IMR-90 (cell line): Measurements from ENCODE around the gene CADM2. TPM values are rescaled to one million over a fixed set of nuclear protein-coding genes. Genes with fewer than 3 reads are reported as not detected.

Source experiments
- ATAC-seq: fragments of 200-7000 bp; cut with Tn5 transposase; 2 replicates; pipeline ENCODE4 v1.9.1; 2020; ENCODE audit warnings: low read depth, mild to moderate bottlenecking, moderate library complexity
- BruUV-seq: library from RNA; stranded (reverse); fragments of 400-500 nt; replicated peaks from 2 replicates; lab custom pipeline; 2021; lab: Mats Ljungman, UMichigan
- CTCF ChIA-PET: fragments of 300-600 bp; formaldehyde crosslinking; extraction: SDS; loops from one replicate; lab custom pipeline; 2021; ENCODE audit warnings: antibody characterized with exemption; lab: Yijun Ruan, JAX
- POLR2A ChIA-PET: fragments of 300-600 bp; sonication (Branson Sonifier 250); formaldehyde crosslinking; loops from one replicate; lab custom pipeline; 2022; ENCODE audit warnings: antibody characterized with exemption; ENCODE audit not compliant: unreplicated experiment; lab: Charles Lee
- DNase-seq: peaks from one replicate; pipeline ENCODE4 v3.0.0; 2013
- H2AFZ ChIP-seq: replicated peaks from 2 replicates; pipeline ENCODE3; 2013; ENCODE audit warnings: low read length, mild to moderate bottlenecking; ENCODE audit not compliant: poor library complexity
- H2AK5ac ChIP-seq: 2 replicates; pipeline ENCODE4 v1.6.1; 2013; ENCODE audit warnings: low read depth, low read length, inconsistent platforms
- H2AK9ac ChIP-seq: replicated peaks from 2 replicates; pipeline ENCODE3; 2013; ENCODE audit warnings: mild to moderate bottlenecking, low read depth, low read length, moderate library complexity; ENCODE audit not compliant: poor library complexity
- H2BK120ac ChIP-seq: 2 replicates; pipeline ENCODE4 v1.6.1; 2013; ENCODE audit warnings: low read depth, low read length, inconsistent platforms
- H2BK15ac ChIP-seq: 3 replicates; pipeline ENCODE4 v1.6.1; 2013; ENCODE audit warnings: low read depth, low read length, inconsistent platforms
- H2BK20ac ChIP-seq: 2 replicates; pipeline ENCODE4 v1.6.1; 2013; ENCODE audit warnings: low read depth, mild to moderate bottlenecking, inconsistent platforms, low read length, moderate library complexity
- H2BK5ac ChIP-seq: 2 replicates; pipeline ENCODE4 v1.6.1; 2013; ENCODE audit warnings: mild to moderate bottlenecking, low read depth, low read length, inconsistent platforms; ENCODE audit not compliant: poor library complexity, severe bottlenecking
- H3K14ac ChIP-seq: replicated peaks from 2 replicates; pipeline ENCODE4 v1.6.1; 2013; ENCODE audit warnings: low read depth, low read length, inconsistent platforms
- H3K18ac ChIP-seq: 2 replicates; pipeline ENCODE4 v1.6.1; 2013; ENCODE audit warnings: low read depth, low read length, control low read depth
- H3K23ac ChIP-seq: 2 replicates; pipeline ENCODE4 v1.6.1; 2013; ENCODE audit warnings: low read depth, low read length, inconsistent platforms
- H3K27ac ChIP-seq: 2 replicates; pipeline ENCODE4 v1.5.1; 2013; ENCODE audit warnings: mild to moderate bottlenecking, control low read depth, low read length; ENCODE audit not compliant: insufficient read depth
- H3K27me3 ChIP-seq: 2 replicates; pipeline ENCODE4 v1.6.1; 2013; ENCODE audit warnings: low read length; ENCODE audit not compliant: control insufficient read depth, insufficient read depth
- H3K36me3 ChIP-seq: 2 replicates; pipeline ENCODE4 v1.6.1; 2013; ENCODE audit warnings: low read length, mixed read lengths; ENCODE audit not compliant: control insufficient read depth, insufficient read depth
- H3K4ac ChIP-seq: 2 replicates; pipeline ENCODE4 v1.6.1; 2013; ENCODE audit warnings: low read depth, low read length, inconsistent platforms
- H3K4me1 ChIP-seq: 2 replicates; pipeline ENCODE4 v1.6.1; 2013; ENCODE audit warnings: low read length, mixed read lengths; ENCODE audit not compliant: control insufficient read depth, insufficient read depth
- H3K4me2 ChIP-seq: 2 replicates; pipeline ENCODE4 v1.6.1; 2013; ENCODE audit warnings: low read depth, mild to moderate bottlenecking, control low read depth, low read length, moderate library complexity
- H3K4me3 ChIP-seq: 2 replicates; pipeline ENCODE4 v1.5.1; 2013; ENCODE audit warnings: low read depth, mild to moderate bottlenecking, control low read depth, low read length, moderate library complexity; ENCODE audit not compliant: insufficient read depth
- H3K56ac ChIP-seq: 2 replicates; pipeline ENCODE4 v1.6.1; 2013; ENCODE audit warnings: low read length, inconsistent platforms; ENCODE audit not compliant: insufficient read depth; ENCODE audit errors: extremely low read depth
- H3K79me1 ChIP-seq, 2 experiments: 2 replicates each; pipeline ENCODE4 v1.6.1; 2013; ENCODE audit warnings: low read length in 2 of 2, inconsistent platforms in 1 of 2, low read depth in 1 of 2
- H3K9ac ChIP-seq: 2 replicates; pipeline ENCODE4 v1.6.1; 2013; ENCODE audit warnings: low read depth, low read length, control low read depth
- H3K9me1 ChIP-seq: 2 replicates; pipeline ENCODE4 v1.6.1; 2013; ENCODE audit warnings: low read length, inconsistent platforms; ENCODE audit not compliant: insufficient read depth
- H3K9me3 ChIP-seq: 2 replicates; pipeline ENCODE4 v1.6.1; 2013; ENCODE audit warnings: low read length; ENCODE audit not compliant: control insufficient read depth, insufficient read depth
- H4K20me1 ChIP-seq: 2 replicates; pipeline ENCODE4 v1.6.1; 2013; ENCODE audit warnings: low read length, inconsistent platforms; ENCODE audit not compliant: insufficient read depth
- H4K5ac ChIP-seq: 2 replicates; pipeline ENCODE4 v1.6.1; 2013; ENCODE audit warnings: mild to moderate bottlenecking, low read depth, low read length, control low read depth
- H4K8ac ChIP-seq, 2 experiments: 2 replicates each; pipeline ENCODE4 v1.6.1; 2013; ENCODE audit warnings: low read depth in 2 of 2, low read length in 2 of 2, control low read depth in 1 of 2, inconsistent platforms in 1 of 2
- H4K91ac ChIP-seq: 2 replicates; pipeline ENCODE4 v1.6.1; 2013; ENCODE audit warnings: low read depth, low read length, inconsistent platforms; ENCODE audit not compliant: insufficient read depth
- BHLHE40 ChIP-seq: fragments of 150-350 bp; IDR thresholded peaks from 2 replicates; pipeline ENCODE4 v1.6.1; 2016; ENCODE audit warnings: mild to moderate bottlenecking, low read depth, low read length
- CEBPB ChIP-seq: IDR thresholded peaks from 2 replicates; pipeline ENCODE4 v1.6.1; 2012; ENCODE audit warnings: low read depth, low read length, improper control_type of control experiment
- CHD1 ChIP-seq: IDR thresholded peaks from 2 replicates; pipeline ENCODE4 v1.6.1; 2012; ENCODE audit warnings: low read depth, low read length, improper control_type of control experiment
- FOS ChIP-seq: fragments of 150-350 bp; IDR thresholded peaks from 2 replicates; pipeline ENCODE4 v1.6.1; 2016; ENCODE audit warnings: low read depth, low read length
- MAFK ChIP-seq: IDR thresholded peaks from 2 replicates; pipeline ENCODE4 v1.6.1; 2012; ENCODE audit warnings: low read depth, low read length, improper control_type of control experiment
- MAZ ChIP-seq: IDR thresholded peaks from 2 replicates; pipeline ENCODE4 v1.6.1; 2012; ENCODE audit warnings: low read depth, mild to moderate bottlenecking, low read length, improper control_type of control experiment, moderate library complexity, borderline replicate concordance
- MXI1 ChIP-seq: IDR thresholded peaks from 2 replicates; pipeline ENCODE4 v1.6.1; 2012; ENCODE audit warnings: low read depth, mild to moderate bottlenecking, low read length, moderate library complexity, borderline replicate concordance
- NFE2L2 ChIP-seq: fragments of 150-350 bp; IDR thresholded peaks from 2 replicates; pipeline ENCODE4 v1.6.1; 2016; ENCODE audit warnings: low read depth, mild to moderate bottlenecking, low read length
- POLR2A ChIP-seq: IDR thresholded peaks from 2 replicates; pipeline ENCODE4 v1.6.1; 2012; ENCODE audit warnings: mild to moderate bottlenecking, low read depth, low read length
- RAD21 ChIP-seq: IDR thresholded peaks from 2 replicates; pipeline ENCODE4 v1.6.1; 2012; ENCODE audit warnings: low read length, improper control_type of control experiment
- RCOR1 ChIP-seq: IDR thresholded peaks from 2 replicates; pipeline ENCODE4 v1.6.1; 2012; ENCODE audit warnings: mild to moderate bottlenecking, low read length, improper control_type of control experiment; ENCODE audit not compliant: insufficient replicate concordance
- RFX5 ChIP-seq: IDR thresholded peaks from 2 replicates; pipeline ENCODE4 v1.8.0; 2012; ENCODE audit warnings: low read depth, mild to moderate bottlenecking, low read length, moderate library complexity
- SMC3 ChIP-seq: fragments of 150-350 bp; IDR thresholded peaks from 2 replicates; pipeline ENCODE4 v1.6.1; 2016; ENCODE audit warnings: low read depth, mild to moderate bottlenecking, antibody characterized with exemption, low read length, moderate library complexity
- WGBS, 2 experiments: methylation state at CpG; one replicate each; pipeline versions ENCODE4 v1.1.5 to v1.1.7; 2013; ENCODE audit warnings: missing lambda C conversion rate in 2 of 2; ENCODE audit not compliant: insufficient read length in 1 of 2; ENCODE audit errors: extremely low coverage in 2 of 2; 5-methylcytosine and 5-hydroxymethylcytosine counted together
- dilution Hi-C: fragments of 300-500 bp; cut with HindIII; formaldehyde crosslinking; loops from one replicate; pipeline ENCODE4 v1.14.3; 2018; ENCODE audit warnings: low sequenced_read_pairs; ENCODE audit not compliant: unreplicated experiment
- in situ Hi-C: fragments of 300-500 bp; cut with MboI; formaldehyde crosslinking; loops from 3 replicates; pipeline ENCODE4 v1.14.3; 2019; ENCODE audit warnings: low sequenced_read_pairs, inconsistent platforms, mixed read lengths
- intact Hi-C: fragments of 100-400 bp; cut with micrococcal nuclease; formaldehyde crosslinking; loops from 2 replicates; pipeline ENCODE4 v1.10.0; 2022
- polyA plus RNA-seq, 3 experiments: library from polyadenylated mRNA; depleted of rRNA; stranded (reverse); fragments of >200 nt; gene quantifications; 2 replicates each; pipeline ENCODE4 v1.2.3, GENCODE V29; 2012; ENCODE audit warnings: low replicate concordance in 1 of 3
- total RNA-seq: library from RNA; depleted of rRNA; stranded (reverse); fragments of >200 nt; gene quantifications from 2 replicates; pipeline ENCODE4 v1.2.3, GENCODE V29; 2012
- TF ChIP-seq, protein P1 (sequence below): conservative IDR thresholded peaks from 2 replicates; pipeline ENCODE4 v1.5.1; 2012; ENCODE audit warnings: mild to moderate bottlenecking, low read depth, low read length, improper control_type of control experiment
- TF ChIP-seq, protein P2 (sequence below): fragments of 150-350 bp; IDR thresholded peaks from 2 replicates; pipeline ENCODE4 v1.6.1; 2017; ENCODE audit warnings: mild to moderate bottlenecking, antibody characterized with exemption, low read length, low read depth
- TF ChIP-seq, protein P3 (sequence below): fragments of 150-350 bp; IDR thresholded peaks from 2 replicates; pipeline ENCODE4 v1.6.1; 2016; ENCODE audit warnings: low read depth, mild to moderate bottlenecking, low read length, moderate library complexity, borderline replicate concordance

The CADM2 gene
- total and polyA plus RNA-seq, 2 of the 4 experiments (the other 2 are of a cell fraction): not detected

DNA sequence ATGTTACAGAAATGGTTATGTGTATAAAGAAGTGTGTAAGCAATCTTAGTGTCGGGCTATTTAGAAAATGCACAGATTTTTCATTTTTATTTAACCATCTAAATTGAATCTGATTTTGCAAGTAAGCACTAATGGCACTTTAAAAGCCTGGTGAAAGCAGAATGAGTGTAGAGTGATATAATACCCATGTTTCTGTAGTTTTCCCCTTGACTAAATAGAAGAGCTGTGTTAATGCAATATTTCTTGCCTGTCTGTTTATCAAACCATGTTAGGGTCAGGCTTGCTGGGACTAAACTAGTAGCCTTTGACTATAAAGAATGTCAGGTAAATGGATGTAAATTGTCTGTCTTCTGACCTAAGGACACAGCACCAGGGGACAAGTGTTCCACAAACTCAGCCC lies 714.0 kb downstream of the CADM2 start:
- Histone ChIP-seq H3K56ac (no peak overlapping the region), H3K4me2 (no peak overlapping the region), H3K18ac (no peak overlapping the region), H2AK9ac (no peak overlapping the region), H3K23ac (no peak overlapping the region), H4K91ac (no peak overlapping the region), H3K9me3 (no peaks in the 10 kb centered on the region), H3K27me3 (no peaks in the 10 kb centered on the region), H4K8ac (no peak overlapping the region), H2BK20ac (no peak overlapping the region), H2AFZ (no peak overlapping the region), H3K79me1 (no peaks in the 10 kb centered on the region), H2BK120ac (no peak overlapping the region), H4K20me1 (no peaks in the 10 kb centered on the region), H2BK5ac (no peak overlapping the region), H2BK15ac (no peak overlapping the region), H3K27ac (no peak overlapping the region), H3K9me1 (no peaks in the 10 kb centered on the region), H3K36me3 (no peaks in the 10 kb centered on the region), H3K14ac (no peak overlapping the region), H3K4ac (no peak overlapping the region), H3K4me1 (no peaks in the 10 kb centered on the region), H3K4me3 (no peak overlapping the region), H3K9ac (no peak overlapping the region), H4K5ac (no peak overlapping the region), H2AK5ac (no peak overlapping the region)
- in situ Hi-C loops (no loop called here), intact Hi-C loops (no loop called here), dilution Hi-C loops (no loop called here)
- DNase-seq (no peak), ATAC-seq (no peak)
- ChIA-PET POLR2A (no interaction called here), CTCF (no interaction called here)
- TF ChIP-seq NFE2L2 (no peak), CEBPB (no peak), MAFK (no peak), RAD21 (no peak), POLR2A (no peak), MAZ (no peak), MXI1 (no peak), RCOR1 (no peak), CHD1 (no peak), BHLHE40 (no peak), FOS (no peak), RFX5 (no peak), SMC3 (no peak)
- TF ChIP-seq, protein P1, sequence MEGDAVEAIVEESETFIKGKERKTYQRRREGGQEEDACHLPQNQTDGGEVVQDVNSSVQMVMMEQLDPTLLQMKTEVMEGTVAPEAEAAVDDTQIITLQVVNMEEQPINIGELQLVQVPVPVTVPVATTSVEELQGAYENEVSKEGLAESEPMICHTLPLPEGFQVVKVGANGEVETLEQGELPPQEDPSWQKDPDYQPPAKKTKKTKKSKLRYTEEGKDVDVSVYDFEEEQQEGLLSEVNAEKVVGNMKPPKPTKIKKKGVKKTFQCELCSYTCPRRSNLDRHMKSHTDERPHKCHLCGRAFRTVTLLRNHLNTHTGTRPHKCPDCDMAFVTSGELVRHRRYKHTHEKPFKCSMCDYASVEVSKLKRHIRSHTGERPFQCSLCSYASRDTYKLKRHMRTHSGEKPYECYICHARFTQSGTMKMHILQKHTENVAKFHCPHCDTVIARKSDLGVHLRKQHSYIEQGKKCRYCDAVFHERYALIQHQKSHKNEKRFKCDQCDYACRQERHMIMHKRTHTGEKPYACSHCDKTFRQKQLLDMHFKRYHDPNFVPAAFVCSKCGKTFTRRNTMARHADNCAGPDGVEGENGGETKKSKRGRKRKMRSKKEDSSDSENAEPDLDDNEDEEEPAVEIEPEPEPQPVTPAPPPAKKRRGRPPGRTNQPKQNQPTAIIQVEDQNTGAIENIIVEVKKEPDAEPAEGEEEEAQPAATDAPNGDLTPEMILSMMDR: no peak
- TF ChIP-seq, protein P2, sequence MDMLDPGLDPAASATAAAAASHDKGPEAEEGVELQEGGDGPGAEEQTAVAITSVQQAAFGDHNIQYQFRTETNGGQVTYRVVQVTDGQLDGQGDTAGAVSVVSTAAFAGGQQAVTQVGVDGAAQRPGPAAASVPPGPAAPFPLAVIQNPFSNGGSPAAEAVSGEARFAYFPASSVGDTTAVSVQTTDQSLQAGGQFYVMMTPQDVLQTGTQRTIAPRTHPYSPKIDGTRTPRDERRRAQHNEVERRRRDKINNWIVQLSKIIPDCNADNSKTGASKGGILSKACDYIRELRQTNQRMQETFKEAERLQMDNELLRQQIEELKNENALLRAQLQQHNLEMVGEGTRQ: no peak
- TF ChIP-seq, protein P3, sequence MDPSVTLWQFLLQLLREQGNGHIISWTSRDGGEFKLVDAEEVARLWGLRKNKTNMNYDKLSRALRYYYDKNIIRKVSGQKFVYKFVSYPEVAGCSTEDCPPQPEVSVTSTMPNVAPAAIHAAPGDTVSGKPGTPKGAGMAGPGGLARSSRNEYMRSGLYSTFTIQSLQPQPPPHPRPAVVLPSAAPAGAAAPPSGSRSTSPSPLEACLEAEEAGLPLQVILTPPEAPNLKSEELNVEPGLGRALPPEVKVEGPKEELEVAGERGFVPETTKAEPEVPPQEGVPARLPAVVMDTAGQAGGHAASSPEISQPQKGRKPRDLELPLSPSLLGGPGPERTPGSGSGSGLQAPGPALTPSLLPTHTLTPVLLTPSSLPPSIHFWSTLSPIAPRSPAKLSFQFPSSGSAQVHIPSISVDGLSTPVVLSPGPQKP: no peak
- no CpG with 5 or more reads among the region's 1 CpG for WGBS, 2 experiments
- BruUV-seq: no TSS peak
